Neural cell (in vitro differentiated cells): ENCODE data around the gene ITGB6.

Experiments used
- CTCF ChIP-seq: fragments of 450-650 bp; IDR thresholded peaks from 2 replicates; pipeline ENCODE4 v1.5.1; 2014; ENCODE audit warnings: antibody characterized with exemption, mild to moderate bottlenecking, moderate library complexity; ENCODE audit not compliant: poor library complexity, severe bottlenecking
- REST ChIP-seq: IDR thresholded peaks from 2 replicates; pipeline ENCODE4 v1.6.1; 2012; ENCODE audit warnings: borderline replicate concordance
- SMC3 ChIP-seq: fragments of 450-650 bp; conservative IDR thresholded peaks from 2 replicates; pipeline ENCODE4 v1.6.1; 2014; ENCODE audit warnings: antibody characterized with exemption, mild to moderate bottlenecking, moderate library complexity; ENCODE audit not compliant: poor library complexity
- TAF1 ChIP-seq: IDR thresholded peaks from 2 replicates; pipeline ENCODE4 v1.6.1; 2012; ENCODE audit warnings: low read depth

- TF ChIP-seq CTCF: no peak
- no peak for TF ChIP-seq SMC3
- no peak for TF ChIP-seq TAF1
- TF ChIP-seq REST: no peak
These were observed 28.3 kb upstream of the ITGB6 start for GRCh38 chr2:160228141-160228917.
